Dendritic cell treated with granulocyte-macrophage colony-stimulating factor and Interleukin-4, amounts not matched to agents 40 ng/mL and 50 ng/mL, for 4 days (primary cell): ENCODE measurements around the gene TPMT.

Experiments
- H3K27ac Mint-ChIP-seq: one replicate; pipeline ENCODE4 v1.8.0; 2022; ENCODE audit warnings: mild to moderate bottlenecking, mixed read lengths
- H3K27me3 Mint-ChIP-seq: one replicate; pipeline ENCODE4 v1.8.0; 2022; ENCODE audit warnings: mild to moderate bottlenecking, mixed read lengths
- H3K36me3 Mint-ChIP-seq: one replicate; pipeline ENCODE4 v1.8.0; 2022; ENCODE audit warnings: low read depth, mixed read lengths
- H3K4me1 Mint-ChIP-seq: one replicate; pipeline ENCODE4 v1.8.0; 2022; ENCODE audit warnings: low read depth, mixed read lengths
- H3K4me3 Mint-ChIP-seq: one replicate; pipeline ENCODE4 v1.8.0; 2022; ENCODE audit warnings: mild to moderate bottlenecking, moderate library complexity, mixed read lengths
- H3K9me3 Mint-ChIP-seq: one replicate; pipeline ENCODE4 v1.8.0; 2022; ENCODE audit warnings: mixed read lengths
- intact Hi-C: fragments of 100-400 bp; cut with micrococcal nuclease; formaldehyde crosslinking; loops from one replicate; pipeline ENCODE4 v1.15.0; 2022

Gene TPMT

DNA sequence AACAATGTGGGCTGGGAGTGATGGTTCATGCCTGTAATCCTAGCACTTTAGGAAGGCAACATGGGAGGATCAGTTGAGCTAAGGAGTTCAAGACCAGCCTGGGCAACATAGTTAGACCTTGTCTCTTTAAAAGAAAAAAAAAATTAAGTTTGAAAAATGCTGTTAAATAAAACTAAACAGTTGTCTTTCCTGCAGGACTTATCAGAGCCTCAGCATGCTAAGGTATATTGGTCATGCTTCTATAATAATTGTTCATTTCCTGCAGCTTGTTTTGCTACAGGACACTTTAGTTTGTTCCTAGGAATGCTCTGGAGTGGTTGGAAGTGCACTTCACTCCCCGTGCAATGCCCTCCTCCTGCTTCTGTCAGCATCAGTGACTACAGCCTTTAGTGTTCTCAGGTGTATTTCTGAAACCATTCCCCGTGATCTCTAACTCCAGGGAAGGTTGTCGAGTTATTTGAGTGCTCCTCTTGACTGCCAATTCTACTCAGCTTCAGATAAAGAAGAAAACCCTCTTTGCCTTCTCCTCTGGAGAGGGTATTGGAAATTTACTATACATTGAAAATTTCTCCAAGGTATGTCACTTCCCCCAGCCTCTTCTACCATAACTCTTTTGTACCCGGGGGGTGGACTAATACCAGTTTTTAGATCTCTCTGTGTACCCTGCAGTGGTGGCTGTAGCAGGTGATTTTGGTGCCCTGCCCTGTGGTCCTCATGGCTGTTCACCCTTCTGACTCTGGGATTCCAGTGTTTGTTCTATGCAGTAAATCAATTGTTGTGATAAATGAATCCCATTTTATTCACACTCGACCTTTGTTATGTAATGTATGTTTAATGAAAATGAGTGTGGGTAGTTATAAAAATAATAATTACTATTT, 66.2 kb downstream of the TPMT start:
- Mint-ChIP-seq H3K9me3 (peaks cover 12% of the 10 kb centered on the region), H3K4me3 (no peak overlapping the region), H3K36me3 (no peaks in the 10 kb centered on the region), H3K27ac (no peak overlapping the region), H3K27me3 (no peaks in the 10 kb centered on the region), H3K4me1 (peaks cover 11% of the 10 kb centered on the region)
- intact Hi-C loops, result no loop called here

DNA sequence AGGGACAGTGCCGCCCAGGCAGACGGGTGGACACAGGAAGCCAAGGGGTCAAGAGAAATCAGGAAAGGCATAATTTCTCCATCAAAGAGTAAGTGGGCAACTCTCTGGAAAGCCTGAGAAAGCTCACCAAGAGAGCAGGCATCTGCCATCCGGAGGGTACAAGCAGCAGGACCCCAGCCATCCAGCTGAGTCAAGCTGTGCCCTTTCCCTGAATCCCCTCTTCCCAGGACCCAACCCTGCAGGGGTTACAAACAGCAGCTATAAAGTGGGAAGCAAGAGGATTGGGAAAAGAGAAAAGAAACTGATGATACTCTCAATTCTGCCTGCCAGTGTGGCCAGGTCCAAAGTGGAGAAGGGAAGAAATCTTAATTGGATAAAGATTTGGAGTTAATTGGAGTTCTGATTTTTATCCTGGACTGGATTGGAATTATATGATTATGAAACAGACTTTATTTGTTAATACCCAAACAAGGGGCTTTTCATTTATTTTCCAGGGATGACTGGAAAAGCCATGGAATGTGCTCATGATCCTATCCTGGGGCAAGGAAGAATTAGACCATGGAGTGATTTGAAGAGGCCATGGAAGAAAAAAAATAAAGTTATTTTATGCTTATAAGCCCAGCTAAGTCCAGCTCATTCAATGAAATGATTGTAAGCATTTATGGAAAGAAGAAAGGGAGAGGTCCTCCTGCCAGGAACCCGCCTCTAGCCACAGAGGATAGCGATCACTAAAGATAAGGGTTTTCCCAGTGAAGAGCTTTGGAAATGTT, 67.3 kb downstream of the TPMT start:
- Mint-ChIP-seq H3K9me3 (peaks cover 12% of the 10 kb centered on the region), H3K4me1 (peaks cover 11% of the 10 kb centered on the region), H3K4me3 (no peak overlapping the region), H3K27me3 (no peaks in the 10 kb centered on the region), H3K27ac (no peak overlapping the region), H3K36me3 (no peaks in the 10 kb centered on the region)
- intact Hi-C loops, result no loop called here

DNA sequence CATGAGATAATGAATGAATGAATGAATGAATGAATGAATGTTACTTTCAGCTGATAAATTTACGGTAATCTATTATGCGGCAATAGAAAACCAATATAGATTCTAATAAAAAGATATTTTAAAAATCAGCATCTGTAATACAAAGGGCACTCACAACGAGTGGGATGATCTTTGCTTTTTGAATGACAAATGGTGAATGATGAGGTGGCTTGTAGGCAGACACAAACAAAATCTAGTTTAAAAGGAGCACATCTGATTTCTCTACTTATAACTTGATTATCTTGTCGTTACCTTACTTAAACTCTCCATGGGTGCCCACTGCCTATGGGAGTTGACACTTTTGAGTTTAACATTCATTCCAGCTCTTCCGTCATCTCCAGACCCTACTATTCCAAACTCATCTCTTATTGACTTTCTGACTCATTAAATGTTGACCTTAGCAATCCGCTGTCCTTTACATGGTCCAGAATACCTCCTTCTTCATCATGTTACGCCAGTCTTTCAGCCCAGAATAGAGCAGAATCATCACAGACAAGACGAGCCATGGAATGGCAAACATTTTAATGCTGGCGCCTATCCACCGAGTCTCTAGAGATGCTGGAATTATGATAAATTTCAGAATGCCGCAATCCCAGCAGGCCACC, 73.7 kb downstream of the TPMT start:
- peaks cover 7% of the 10 kb centered on the region for H3K4me1 Mint-ChIP-seq
- H3K27me3 Mint-ChIP-seq, result peaks cover 2% of the 10 kb centered on the region
- no peak overlapping the region for H3K27ac Mint-ChIP-seq
- intact Hi-C loops, result no loop called here
- no peak overlapping the region for H3K4me3 Mint-ChIP-seq
- H3K36me3 Mint-ChIP-seq, result no peaks in the 10 kb centered on the region
- H3K9me3 Mint-ChIP-seq, result peaks cover 9% of the 10 kb centered on the region

DNA sequence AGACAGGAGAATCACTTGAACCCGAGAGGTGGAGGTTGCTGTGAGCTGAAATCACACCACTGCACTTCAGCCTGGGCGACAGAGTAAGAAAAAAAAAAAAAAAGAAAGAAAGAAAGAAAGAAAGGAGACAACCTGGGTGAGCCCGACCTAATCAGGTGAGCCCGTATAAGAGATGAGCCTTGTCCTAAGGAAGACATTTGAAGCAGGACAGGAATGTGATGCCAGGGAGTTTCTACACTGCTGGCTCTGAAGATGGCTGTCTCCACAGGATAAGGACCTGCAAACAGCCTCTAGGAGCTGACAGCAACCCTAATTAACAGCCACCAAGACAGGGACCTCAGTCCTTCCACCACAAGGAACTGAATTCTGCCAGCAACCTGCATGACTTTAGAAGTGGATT, 74.3 kb downstream of the TPMT start:
- peaks cover 2% of the 10 kb centered on the region for H3K27me3 Mint-ChIP-seq
- peaks cover 15% of the 10 kb centered on the region for H3K9me3 Mint-ChIP-seq
- intact Hi-C loops, result no loop called here
- H3K4me1 Mint-ChIP-seq, result peaks cover 7% of the 10 kb centered on the region
- H3K4me3 Mint-ChIP-seq, result no peak overlapping the region
- no peak overlapping the region for H3K27ac Mint-ChIP-seq
- no peaks in the 10 kb centered on the region for H3K36me3 Mint-ChIP-seq

DNA sequence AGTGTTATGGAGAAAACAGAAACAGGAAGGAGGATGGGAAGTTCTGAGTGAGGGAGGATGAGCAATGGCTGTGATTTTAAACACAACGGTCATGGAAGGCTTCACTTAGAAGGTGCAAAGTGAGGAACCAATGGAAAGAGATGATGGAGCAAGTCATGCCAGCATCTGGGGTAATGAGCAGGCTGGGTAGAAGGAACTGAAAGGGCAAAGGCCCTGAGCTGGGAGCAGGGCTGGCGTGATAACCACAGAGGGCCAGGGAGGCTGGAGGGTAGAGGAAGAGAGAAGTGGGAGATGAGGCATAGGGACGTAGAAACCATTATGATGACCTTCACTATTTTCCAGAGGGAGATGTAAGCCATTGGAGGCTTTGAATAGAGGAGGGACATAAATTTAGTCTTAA, 76.0 kb downstream of the TPMT start:
- H3K4me3 Mint-ChIP-seq, result no peak overlapping the region
- intact Hi-C loops, result no loop called here
- no peaks in the 10 kb centered on the region for H3K36me3 Mint-ChIP-seq

More for the DNA sequence above, 76.0 kb downstream of the TPMT start:
- Mint-ChIP-seq H3K27me3 (peaks cover 2% of the 10 kb centered on the region), H3K4me1 (peaks cover 7% of the 10 kb centered on the region), H3K9me3 (peaks cover 26% of the 10 kb centered on the region), H3K27ac (no peak overlapping the region)
